K562 (cell line): ENCODE data around the gene GNG5. TPM values are rescaled to one million over a fixed set of nuclear protein-coding genes. Genes with fewer than 3 reads are reported as not detected.

Experiments
- ARNT ChIP-seq, 2 experiments: fragments of 450-650 bp; IDR thresholded peaks; 2 replicates each; pipeline ENCODE4 v1.6.1; 2016; ENCODE audit warnings: mild to moderate bottlenecking in 1 of 2
- CC2D1A ChIP-seq: fragments of 450-650 bp; IDR thresholded peaks from 2 replicates; pipeline ENCODE4 v1.6.1; 2017; ENCODE audit warnings: mild to moderate bottlenecking
- FOXK2 ChIP-seq, 2 experiments: fragments of 450-650 bp; IDR thresholded peaks in 1 of 2; conservative IDR thresholded peaks in 1 of 2; 2 replicates each; pipeline ENCODE4 v1.6.1; 2016; ENCODE audit warnings: low read depth in 2 of 2, mild to moderate bottlenecking in 1 of 2
- HDAC3 ChIP-seq: fragments of 450-650 bp; IDR thresholded peaks from 2 replicates; pipeline ENCODE4 v1.6.1; 2018; ENCODE audit warnings: borderline replicate concordance, mild to moderate bottlenecking, moderate library complexity; ENCODE audit not compliant: partially characterized antibody
- ILF3 ChIP-seq: fragments of 450-650 bp; IDR thresholded peaks from 2 replicates; pipeline ENCODE4 v1.6.1; 2018; ENCODE audit warnings: antibody characterized with exemption, mild to moderate bottlenecking, moderate library complexity, borderline replicate concordance
- SAFB ChIP-seq: fragments of 200-400 bp; formaldehyde crosslinking; IDR thresholded peaks from 2 replicates; pipeline ENCODE4 v1.6.1; 2017; ENCODE audit warnings: low read depth, low read length, borderline replicate concordance
- TBL1XR1 ChIP-seq, 2 experiments: IDR thresholded peaks; 2 replicates each; pipeline ENCODE4 v1.6.1; 2012; ENCODE audit warnings: improper control_type of control experiment in 2 of 2, low read length in 2 of 2, mild to moderate bottlenecking in 1 of 2
- ZBTB17 ChIP-seq: fragments of 450-650 bp; formaldehyde crosslinking; IDR thresholded peaks from 2 replicates; pipeline ENCODE4 v1.4.0; 2020; ENCODE audit warnings: mild to moderate bottlenecking
- ZNF143 ChIP-seq: sonication (generic); formaldehyde crosslinking; IDR thresholded peaks from 2 replicates; pipeline ENCODE4 v1.9.0; 2022; ENCODE audit warnings: mild to moderate bottlenecking, missing genetic modification reagents
- polyA plus RNA-seq, 8 experiments: library from polyadenylated mRNA; depleted of rRNA in 4 of 8; stranded (reverse) in 5 of 8; unstranded in 3 of 8; fragments of >200 nt; fragmentation: Nextera tagmentation in 2 of 8; fragmentation: Illumina TruSeq in 1 of 8; extraction: Ambion mirVana in 2 of 8; extraction: Trizol in 1 of 8; gene quantifications; 2 replicates each; pipeline versions ENCODE4 v1.2.1 to v1.2.3, GENCODE V29; 2011 to 2014; ENCODE audit warnings: inconsistent platforms in 1 of 8, missing spikeins in 1 of 8
- total RNA-seq, 7 experiments: library from RNA; depleted of rRNA in 6 of 7; stranded (reverse); fragments of >200 nt in 6 of 7; fragmentation: Illumina TruSeq in 2 of 7; extraction: Trizol in 2 of 7; gene quantifications; 2 replicates each; pipeline versions ENCODE4 v1.2.1 to v1.2.3, GENCODE V29; 2011 to 2021; ENCODE audit warnings: low replicate concordance in 1 of 7
- TF ChIP-seq, protein P1 (sequence below), 2 experiments: fragments of 450-650 bp; IDR thresholded peaks; 2 replicates each; pipeline ENCODE4 v1.6.1; 2016
- TF ChIP-seq, protein P2 (sequence below): sonication (generic); formaldehyde crosslinking; IDR thresholded peaks from 2 replicates; pipeline ENCODE4 v1.8.0; 2022; ENCODE audit warnings: mild to moderate bottlenecking, missing genetic modification reagents
- TF ChIP-seq, protein P3 (sequence below): IDR thresholded peaks from 2 replicates; pipeline ENCODE4 v1.6.1; 2012; ENCODE audit warnings: low read depth, low read length, improper control_type of control experiment, borderline replicate concordance
- TF ChIP-seq, protein P4 (sequence below), 2 experiments: fragments of 450-650 bp; formaldehyde crosslinking in 1 of 2; IDR thresholded peaks; 2 replicates each; pipeline versions ENCODE4 v1.4.0 to v1.6.1; 2014 to 2020; ENCODE audit warnings: mild to moderate bottlenecking in 2 of 2, borderline replicate concordance in 1 of 2, low read depth in 1 of 2

Gene GNG5
- total and polyA plus RNA-seq, 9 of the 15 experiments (the other 6 are each of a cell fraction or from before 2014, with no cell fraction given), result 61.9 to 243 (median 150) TPM

DNA sequence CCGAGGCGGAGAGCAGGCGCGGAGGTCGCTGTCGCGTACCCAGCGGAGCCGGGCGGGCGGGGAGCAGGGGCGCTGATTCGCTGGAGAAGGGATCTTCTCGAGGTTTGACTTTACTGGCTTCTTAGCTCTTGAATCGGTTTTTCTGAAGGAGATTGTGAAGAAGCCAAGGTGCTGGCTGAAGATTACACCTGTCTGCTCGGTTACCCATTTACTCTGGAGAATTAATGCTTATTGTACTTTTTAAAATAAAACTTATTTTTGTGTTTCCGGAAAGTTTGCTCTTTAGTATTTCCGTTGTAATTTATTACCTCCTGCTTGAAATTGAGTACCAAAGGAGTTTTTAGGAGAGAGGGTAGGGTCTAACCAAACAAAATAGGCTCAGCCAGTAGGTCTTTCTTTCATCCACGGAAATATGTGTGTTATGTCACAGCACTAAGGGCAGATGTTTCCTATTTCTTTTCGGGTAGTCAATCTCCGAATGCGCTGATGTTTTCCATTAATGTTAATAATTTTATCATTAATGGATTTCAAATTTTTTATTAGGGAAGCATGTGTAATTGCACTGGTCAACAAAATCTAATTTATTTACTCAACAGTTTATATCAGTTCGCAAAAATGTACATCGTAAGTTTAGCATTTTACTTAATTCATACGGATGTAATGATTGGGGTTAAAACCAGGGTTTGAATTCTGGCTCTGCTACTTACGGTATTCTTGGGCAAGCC, 510 bp upstream of the GNG5 start (continued):
- TF ChIP-seq FOXK2 (conservative IDR thresholded peaks at IDR 0.05 in 1 of 2, IDR thresholded peaks at IDR 0.05 in 1 of 2; ENCODE audit: low read depth in 2 of 2) (0 out of 4 replicates have a peak, but pooled peaks of 1 of the 2 experiments have one; percentile 9), ZNF143 (CRISPR knock-in tag) (no peak), SAFB (no peak), TBL1XR1 (IDR thresholded peaks at IDR 0.05; ENCODE audit: low read length in 2 of 2) (no peak), ZBTB17 (peak; percentile 94), HDAC3 (no peak), CC2D1A (peak; percentile 100), ILF3 (no peak), ARNT (IDR thresholded peaks at IDR 0.05) (0 out of 4 replicates have a peak, but pooled peaks of 1 of the 2 experiments have one; percentile 4)
- TF ChIP-seq, protein P1, sequence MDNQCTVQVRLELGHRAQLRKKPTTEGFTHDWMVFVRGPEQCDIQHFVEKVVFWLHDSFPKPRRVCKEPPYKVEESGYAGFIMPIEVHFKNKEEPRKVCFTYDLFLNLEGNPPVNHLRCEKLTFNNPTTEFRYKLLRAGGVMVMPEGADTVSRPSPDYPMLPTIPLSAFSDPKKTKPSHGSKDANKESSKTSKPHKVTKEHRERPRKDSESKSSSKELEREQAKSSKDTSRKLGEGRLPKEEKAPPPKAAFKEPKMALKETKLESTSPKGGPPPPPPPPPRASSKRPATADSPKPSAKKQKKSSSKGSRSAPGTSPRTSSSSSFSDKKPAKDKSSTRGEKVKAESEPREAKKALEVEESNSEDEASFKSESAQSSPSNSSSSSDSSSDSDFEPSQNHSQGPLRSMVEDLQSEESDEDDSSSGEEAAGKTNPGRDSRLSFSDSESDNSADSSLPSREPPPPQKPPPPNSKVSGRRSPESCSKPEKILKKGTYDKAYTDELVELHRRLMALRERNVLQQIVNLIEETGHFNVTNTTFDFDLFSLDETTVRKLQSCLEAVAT (IDR thresholded peaks at IDR 0.05), result peak in 1 of 2 experiments; percentile 98; a peak in 2 of 4 replicates
- TF ChIP-seq, protein P2, sequence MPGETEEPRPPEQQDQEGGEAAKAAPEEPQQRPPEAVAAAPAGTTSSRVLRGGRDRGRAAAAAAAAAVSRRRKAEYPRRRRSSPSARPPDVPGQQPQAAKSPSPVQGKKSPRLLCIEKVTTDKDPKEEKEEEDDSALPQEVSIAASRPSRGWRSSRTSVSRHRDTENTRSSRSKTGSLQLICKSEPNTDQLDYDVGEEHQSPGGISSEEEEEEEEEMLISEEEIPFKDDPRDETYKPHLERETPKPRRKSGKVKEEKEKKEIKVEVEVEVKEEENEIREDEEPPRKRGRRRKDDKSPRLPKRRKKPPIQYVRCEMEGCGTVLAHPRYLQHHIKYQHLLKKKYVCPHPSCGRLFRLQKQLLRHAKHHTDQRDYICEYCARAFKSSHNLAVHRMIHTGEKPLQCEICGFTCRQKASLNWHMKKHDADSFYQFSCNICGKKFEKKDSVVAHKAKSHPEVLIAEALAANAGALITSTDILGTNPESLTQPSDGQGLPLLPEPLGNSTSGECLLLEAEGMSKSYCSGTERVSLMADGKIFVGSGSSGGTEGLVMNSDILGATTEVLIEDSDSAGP (CRISPR knock-in tag), result no peak
- TF ChIP-seq, protein P3, sequence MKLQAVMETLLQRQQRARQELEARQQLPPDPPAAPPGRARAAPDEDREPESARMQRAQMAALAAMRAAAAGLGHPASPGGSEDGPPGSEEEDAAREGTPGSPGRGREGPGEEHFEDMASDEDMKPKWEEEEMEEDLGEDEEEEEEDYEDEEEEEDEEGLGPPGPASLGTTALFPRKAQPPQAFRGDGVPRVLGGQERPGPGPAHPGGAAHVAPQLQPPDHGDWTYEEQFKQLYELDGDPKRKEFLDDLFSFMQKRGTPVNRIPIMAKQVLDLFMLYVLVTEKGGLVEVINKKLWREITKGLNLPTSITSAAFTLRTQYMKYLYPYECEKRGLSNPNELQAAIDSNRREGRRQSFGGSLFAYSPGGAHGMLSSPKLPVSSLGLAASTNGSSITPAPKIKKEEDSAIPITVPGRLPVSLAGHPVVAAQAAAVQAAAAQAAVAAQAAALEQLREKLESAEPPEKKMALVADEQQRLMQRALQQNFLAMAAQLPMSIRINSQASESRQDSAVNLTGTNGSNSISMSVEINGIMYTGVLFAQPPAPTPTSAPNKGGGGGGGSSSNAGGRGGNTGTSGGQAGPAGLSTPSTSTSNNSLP, result no peak
- TF ChIP-seq, protein P4, sequence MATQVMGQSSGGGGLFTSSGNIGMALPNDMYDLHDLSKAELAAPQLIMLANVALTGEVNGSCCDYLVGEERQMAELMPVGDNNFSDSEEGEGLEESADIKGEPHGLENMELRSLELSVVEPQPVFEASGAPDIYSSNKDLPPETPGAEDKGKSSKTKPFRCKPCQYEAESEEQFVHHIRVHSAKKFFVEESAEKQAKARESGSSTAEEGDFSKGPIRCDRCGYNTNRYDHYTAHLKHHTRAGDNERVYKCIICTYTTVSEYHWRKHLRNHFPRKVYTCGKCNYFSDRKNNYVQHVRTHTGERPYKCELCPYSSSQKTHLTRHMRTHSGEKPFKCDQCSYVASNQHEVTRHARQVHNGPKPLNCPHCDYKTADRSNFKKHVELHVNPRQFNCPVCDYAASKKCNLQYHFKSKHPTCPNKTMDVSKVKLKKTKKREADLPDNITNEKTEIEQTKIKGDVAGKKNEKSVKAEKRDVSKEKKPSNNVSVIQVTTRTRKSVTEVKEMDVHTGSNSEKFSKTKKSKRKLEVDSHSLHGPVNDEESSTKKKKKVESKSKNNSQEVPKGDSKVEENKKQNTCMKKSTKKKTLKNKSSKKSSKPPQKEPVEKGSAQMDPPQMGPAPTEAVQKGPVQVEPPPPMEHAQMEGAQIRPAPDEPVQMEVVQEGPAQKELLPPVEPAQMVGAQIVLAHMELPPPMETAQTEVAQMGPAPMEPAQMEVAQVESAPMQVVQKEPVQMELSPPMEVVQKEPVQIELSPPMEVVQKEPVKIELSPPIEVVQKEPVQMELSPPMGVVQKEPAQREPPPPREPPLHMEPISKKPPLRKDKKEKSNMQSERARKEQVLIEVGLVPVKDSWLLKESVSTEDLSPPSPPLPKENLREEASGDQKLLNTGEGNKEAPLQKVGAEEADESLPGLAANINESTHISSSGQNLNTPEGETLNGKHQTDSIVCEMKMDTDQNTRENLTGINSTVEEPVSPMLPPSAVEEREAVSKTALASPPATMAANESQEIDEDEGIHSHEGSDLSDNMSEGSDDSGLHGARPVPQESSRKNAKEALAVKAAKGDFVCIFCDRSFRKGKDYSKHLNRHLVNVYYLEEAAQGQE (IDR thresholded peaks at IDR 0.05; ENCODE audit: borderline replicate concordance), result peak; percentile 33; the same call in 1 of the 2 replicates
- TF ChIP-seq, protein P4 (CRISPR knock-in tag; IDR thresholded peaks at IDR 0.05; ENCODE audit: low read depth), result no peak
